Transverse colon (tissue), 4 donors: ENCODE results near the gene VAV2. TPM values are rescaled to one million over a fixed set of nuclear protein-coding genes. Genes with fewer than 3 reads are reported as not detected.

Experiments used
- DNase-seq: peaks from one replicate; pipeline ENCODE4 v3.0.0-alpha.2; 2019
- H3K27ac ChIP-seq, 4 donors: fragments of 200-600 bp; sonication (generic); 2 replicates each; pipeline ENCODE4 v1.5.1; 2016 to 2018; ENCODE audit warnings: inconsistent platforms in 4 of 4
- H3K27me3 ChIP-seq: fragments of 200-600 bp; sonication (generic); 2 replicates; pipeline ENCODE4 v1.5.1; 2017; ENCODE audit warnings: inconsistent platforms
- H3K36me3 ChIP-seq, 4 donors: fragments of 200-600 bp; sonication (generic); 2 replicates each; pipeline ENCODE4 v1.5.1; 2017 to 2019; ENCODE audit warnings: inconsistent platforms in 4 of 4
- H3K4me1 ChIP-seq, 4 donors: fragments of 200-600 bp; sonication (generic); 2 replicates each; pipeline ENCODE4 v1.5.1; 2017 to 2020; ENCODE audit warnings: inconsistent platforms in 4 of 4
- H3K4me3 ChIP-seq, 4 donors: fragments of 200-600 bp; sonication (generic); 1 replicate in 1 of 4; 2 replicates in 3 of 4; pipeline versions ENCODE4 v1.5.1 to v1.6.1; 2017 to 2019; ENCODE audit warnings: inconsistent platforms in 4 of 4
- H3K9me3 ChIP-seq, 2 donors: fragments of 200-600 bp; sonication (generic); 2 replicates each; pipeline ENCODE4 v1.5.1; 2017 to 2019; ENCODE audit warnings: inconsistent platforms in 2 of 2
- EP300 ChIP-seq: sonication (generic); formaldehyde crosslinking; IDR thresholded peaks from one replicate; pipeline ENCODE4 v1.6.1; 2017; ENCODE audit warnings: antibody characterized with exemption, low read depth
- POLR2A ChIP-seq: fragments of 450-650 bp; IDR thresholded peaks from one replicate; pipeline ENCODE4 v1.6.1; 2016; ENCODE audit warnings: antibody characterized with exemption, mild to moderate bottlenecking, moderate library complexity
- POLR2AphosphoS5 ChIP-seq, 3 donors: sonication (generic); formaldehyde crosslinking; IDR thresholded peaks; one replicate each; pipeline ENCODE4 v1.6.1; 2016; ENCODE audit warnings: antibody characterized with exemption in 3 of 3
- WGBS, 2 donors: methylation state at CpG; one replicate each; pipeline ENCODE4 v1.1.5; 2018; ENCODE audit warnings: low coverage in 1 of 2; 5-methylcytosine and 5-hydroxymethylcytosine counted together
- in situ Hi-C, 4 donors: fragments of 200-750 bp; cut with MboI; loops; one replicate each; pipeline versions ENCODE4 v1.15.0 to v1.15.1; 2017; ENCODE audit warnings: low sequenced_read_pairs in 3 of 4, low pct_ligation_motif_present in 1 of 4, low pct_unique_long_range_greater_than_20kb in 1 of 4
- intact Hi-C: fragments of 100-400 bp; cut with DNase I; formaldehyde crosslinking; loops from one replicate; pipeline ENCODE4 v1.15.1; 2023; ENCODE audit warnings: low total_unique reads
- total RNA-seq, 4 donors: library from RNA; depleted of rRNA; stranded (reverse); fragments of >200 nt; gene quantifications; one replicate each; pipeline ENCODE4 v1.1.0, GENCODE V29; 2016
- TF ChIP-seq, protein P1 (sequence below), 5 experiments: fragments of 200-600 bp in 3 of 5; fragments of 450-650 bp in 2 of 5; sonication (generic) in 3 of 5; IDR thresholded peaks; 1 replicate in 2 of 5; 2 replicates in 3 of 5; pipeline ENCODE4 v1.5.1; 2016 to 2017; ENCODE audit warnings: antibody characterized with exemption in 5 of 5, inconsistent platforms in 3 of 5, mild to moderate bottlenecking in 2 of 5, moderate library complexity in 1 of 5

VAV2 gene
- total RNA-seq, 4 donors from 2014 or later: 8.2 to 52.4 (median 24.5) TPM

DNA sequence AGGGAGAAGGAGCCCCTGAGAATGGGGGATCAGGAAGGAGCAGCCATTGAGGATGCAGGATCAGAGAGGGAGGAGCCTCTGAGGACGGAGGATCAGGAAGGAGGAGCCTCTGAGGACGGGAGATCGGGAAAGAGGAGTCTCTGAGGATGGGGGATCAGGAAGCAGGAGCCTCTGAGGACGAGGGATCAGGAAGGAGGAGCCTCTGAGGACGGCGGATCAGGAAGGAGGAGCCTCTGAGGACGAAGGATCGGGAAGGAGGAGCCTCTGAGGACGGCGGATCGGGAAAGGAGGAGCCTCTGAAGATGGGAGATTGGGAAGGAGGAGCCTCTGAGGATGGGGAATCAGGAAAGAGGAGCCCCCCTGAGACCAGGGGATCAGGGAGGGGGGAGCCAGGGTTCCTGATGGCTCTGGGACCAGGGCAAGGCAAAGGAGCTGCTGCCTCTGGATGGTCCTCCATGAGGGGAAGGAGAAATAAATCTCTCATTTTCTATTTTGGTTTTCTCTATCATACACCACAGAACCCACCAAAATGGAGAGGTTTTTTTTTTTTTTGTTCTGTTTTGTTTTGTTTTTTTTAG is 231.3 kb downstream of the VAV2 start:
- no peak overlapping the region for H3K27ac ChIP-seq
- in situ Hi-C loops: no loop called here
- WGBS, 2 donors: 91% methylated on average over 11 of the region's 11 CpGs; no CpG with 5 or more reads in 1 of the 2 donors

GRCh38 chr9:133759946-133760345 is 232.2 kb downstream of the VAV2 start:
- Histone ChIP-seq H3K9me3 (no peaks in the 10 kb centered on the region), H3K27ac (no peak overlapping the region), H3K4me1 (no peaks in the 10 kb centered on the region), H3K4me3 (no peak overlapping the region), H3K27me3 (no peaks in the 10 kb centered on the region), H3K36me3 (peaks cover 0 to 9% (median 0%) of the 10 kb centered on the region in 4 donors)
- 50 to 97% methylated on average over 1 to 6 of the region's 11 CpGs for WGBS, 2 donors
- TF ChIP-seq, protein P1, sequence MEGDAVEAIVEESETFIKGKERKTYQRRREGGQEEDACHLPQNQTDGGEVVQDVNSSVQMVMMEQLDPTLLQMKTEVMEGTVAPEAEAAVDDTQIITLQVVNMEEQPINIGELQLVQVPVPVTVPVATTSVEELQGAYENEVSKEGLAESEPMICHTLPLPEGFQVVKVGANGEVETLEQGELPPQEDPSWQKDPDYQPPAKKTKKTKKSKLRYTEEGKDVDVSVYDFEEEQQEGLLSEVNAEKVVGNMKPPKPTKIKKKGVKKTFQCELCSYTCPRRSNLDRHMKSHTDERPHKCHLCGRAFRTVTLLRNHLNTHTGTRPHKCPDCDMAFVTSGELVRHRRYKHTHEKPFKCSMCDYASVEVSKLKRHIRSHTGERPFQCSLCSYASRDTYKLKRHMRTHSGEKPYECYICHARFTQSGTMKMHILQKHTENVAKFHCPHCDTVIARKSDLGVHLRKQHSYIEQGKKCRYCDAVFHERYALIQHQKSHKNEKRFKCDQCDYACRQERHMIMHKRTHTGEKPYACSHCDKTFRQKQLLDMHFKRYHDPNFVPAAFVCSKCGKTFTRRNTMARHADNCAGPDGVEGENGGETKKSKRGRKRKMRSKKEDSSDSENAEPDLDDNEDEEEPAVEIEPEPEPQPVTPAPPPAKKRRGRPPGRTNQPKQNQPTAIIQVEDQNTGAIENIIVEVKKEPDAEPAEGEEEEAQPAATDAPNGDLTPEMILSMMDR (IDR thresholded peaks at IDR 0.05): no peak
- TF ChIP-seq POLR2AphosphoS5 (IDR thresholded peaks at IDR 0.05) (no peak), POLR2A (no peak)
- intact Hi-C loops (no loop called here), in situ Hi-C loops (no loop called here)
- no peak for DNase-seq

More for the DNA sequence above, 231.3 kb downstream of the VAV2 start:
- Histone ChIP-seq H3K27me3 (no peaks in the 10 kb centered on the region), H3K4me1 (no peaks in the 10 kb centered on the region), H3K36me3 (peaks cover 0 to 9% (median 0%) of the 10 kb centered on the region in 4 donors), H3K4me3 (no peak overlapping the region), H3K9me3 (no peaks in the 10 kb centered on the region)
- TF ChIP-seq POLR2AphosphoS5 (IDR thresholded peaks at IDR 0.05) (no peak), EP300 (no peak), POLR2A (no peak)
- TF ChIP-seq, protein P1 (IDR thresholded peaks at IDR 0.05): no peak
- DNase-seq: no peak
- intact Hi-C loops: no loop called here

DNA sequence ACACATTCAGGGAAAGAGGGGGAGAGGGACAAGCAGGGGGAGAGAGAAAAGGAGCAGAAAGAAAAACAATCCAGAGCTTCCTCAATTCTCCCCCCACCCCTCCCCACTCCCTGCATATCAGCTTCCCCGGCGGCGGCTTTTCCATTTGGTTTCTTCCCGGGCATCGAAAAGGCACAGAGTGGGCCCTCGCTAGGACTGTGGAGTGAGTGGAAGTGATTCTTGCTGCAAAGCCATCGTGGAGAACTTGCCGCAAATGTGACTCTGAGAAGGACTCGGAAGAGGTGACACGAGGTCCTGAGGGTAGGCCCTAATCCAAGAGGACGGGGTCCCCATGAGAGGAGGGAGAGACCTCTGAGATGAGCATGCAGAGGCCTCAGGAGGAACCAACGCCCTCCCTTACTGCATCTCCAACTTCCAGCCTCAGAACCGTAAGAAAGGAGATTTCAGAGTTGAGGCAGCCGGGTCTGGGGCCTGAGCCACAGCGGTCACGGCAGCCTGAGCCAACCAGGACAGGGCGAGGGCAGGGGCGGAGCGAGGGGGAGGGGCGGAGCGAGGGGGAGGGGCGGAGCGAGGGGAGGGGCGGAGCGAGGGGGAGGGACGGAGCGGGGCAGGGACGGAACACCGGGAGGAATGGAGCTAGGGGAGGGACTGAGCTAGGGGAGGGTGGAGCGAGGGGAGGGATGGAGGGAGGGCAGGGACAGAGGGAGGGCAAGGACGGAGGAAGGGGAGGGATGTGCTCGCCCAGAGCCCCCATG is 232.8 kb downstream of the VAV2 start:
- Histone ChIP-seq H3K4me3 (no peak overlapping the region), H3K27me3 (peaks cover 5% of the 10 kb centered on the region), H3K9me3 (no peaks in the 10 kb centered on the region), H3K4me1 (no peaks in the 10 kb centered on the region), H3K27ac (no peak overlapping the region), H3K36me3 (peaks cover 0 to 9% (median 0%) of the 10 kb centered on the region in 4 donors)
- intact Hi-C loops (no loop called here), in situ Hi-C loops (no loop called here)
- 71 to 82% methylated on average over 5 to 23 of the region's 32 CpGs for WGBS, 2 donors
- DNase-seq: no peak
- TF ChIP-seq EP300: no peak
- TF ChIP-seq, protein P1 (IDR thresholded peaks at IDR 0.05): no peak
- no peak for TF ChIP-seq POLR2AphosphoS5 (IDR thresholded peaks at IDR 0.05)
- TF ChIP-seq POLR2A: no peak

- H3K27ac ChIP-seq: no peak overlapping the region
- in situ Hi-C loops: no loop called here
- WGBS, 2 donors: 85 to 90% methylated on average over 2 to 7 of the region's 7 CpGs
Measured at GRCh38 chr9:133758228-133758627, 233.9 kb downstream of the VAV2 start.

More at GRCh38 chr9:133758228-133758627, 233.9 kb downstream of the VAV2 start:
- H3K4me1 ChIP-seq: no peaks in the 10 kb centered on the region
- TF ChIP-seq POLR2AphosphoS5 (IDR thresholded peaks at IDR 0.05): no peak
- no peak for TF ChIP-seq EP300
- TF ChIP-seq, protein P1 (IDR thresholded peaks at IDR 0.05): no peak
- TF ChIP-seq POLR2A: no peak
- H3K27me3 ChIP-seq: peaks cover 8% of the 10 kb centered on the region
- peaks cover 0 to 4% (median 0%) of the 10 kb centered on the region in 4 donors for H3K36me3 ChIP-seq
- intact Hi-C loops: no loop called here
- no peak for DNase-seq
- no peak overlapping the region for H3K4me3 ChIP-seq
- H3K9me3 ChIP-seq: no peaks in the 10 kb centered on the region
